ENCODE measurements around the gene OR6Q1.
"Not testable (repeated sequence)": the region's sequence is repeated elsewhere in the genome, so short reads cannot be mapped to it uniquely, and the experiment has no call there.

The OR6Q1 gene, protein sequence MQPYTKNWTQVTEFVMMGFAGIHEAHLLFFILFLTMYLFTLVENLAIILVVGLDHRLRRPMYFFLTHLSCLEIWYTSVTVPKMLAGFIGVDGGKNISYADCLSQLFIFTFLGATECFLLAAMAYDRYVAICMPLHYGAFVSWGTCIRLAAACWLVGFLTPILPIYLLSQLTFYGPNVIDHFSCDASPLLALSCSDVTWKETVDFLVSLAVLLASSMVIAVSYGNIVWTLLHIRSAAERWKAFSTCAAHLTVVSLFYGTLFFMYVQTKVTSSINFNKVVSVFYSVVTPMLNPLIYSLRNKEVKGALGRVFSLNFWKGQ

DNA sequence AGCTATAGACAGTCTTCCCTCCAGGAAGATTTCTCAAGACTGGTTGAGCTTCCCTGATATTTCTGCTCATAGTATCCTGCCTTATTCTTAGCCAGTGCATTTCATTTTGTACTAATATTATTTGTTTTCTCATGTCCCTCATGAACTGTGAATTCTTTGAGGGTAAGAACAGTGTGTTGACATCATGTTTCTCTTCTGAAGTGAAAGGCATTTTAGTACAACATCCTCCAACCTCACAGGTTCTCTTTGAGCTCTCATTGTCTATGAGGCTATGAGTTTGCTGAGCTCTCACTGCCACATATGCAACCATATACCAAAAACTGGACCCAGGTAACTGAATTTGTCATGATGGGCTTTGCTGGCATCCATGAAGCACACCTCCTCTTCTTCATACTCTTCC is at the start of gene OR6Q1:
OR6Q1 (plus strand) TSS at position 301 of the 400 bp plus-strand sequence; CDS start at position 301, 0 bp downstream.
- in situ Hi-C loops (cut with HindIII; ENCODE audit: low sequenced_read_pairs): no loop called here

DNA sequence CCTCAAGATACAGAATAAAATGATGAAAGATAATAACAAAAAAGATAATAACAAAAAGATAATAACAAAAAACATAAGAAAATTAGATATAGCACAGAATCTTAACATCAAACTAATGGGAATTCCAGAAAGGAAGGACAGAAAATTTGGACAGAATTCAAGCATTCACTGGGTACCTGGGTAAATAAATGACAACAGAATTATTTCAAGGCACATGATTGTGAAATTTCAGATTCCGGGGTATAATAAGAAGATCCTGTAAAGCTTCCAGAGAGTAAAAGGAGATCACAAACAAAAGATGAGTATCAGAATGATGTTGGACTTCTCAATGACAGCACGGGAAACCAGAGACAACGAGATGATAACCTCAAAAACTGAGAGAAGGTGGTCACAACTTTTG is 49.2 kb upstream of the OR6Q1 start:
- in situ Hi-C loops (cut with HindIII; ENCODE audit: low sequenced_read_pairs): no loop called here

GRCh38 chr11:57982776-57983175 is 48.0 kb upstream of the OR6Q1 start:
- in situ Hi-C loops (cut with HindIII; ENCODE audit: low sequenced_read_pairs): no loop called here

DNA sequence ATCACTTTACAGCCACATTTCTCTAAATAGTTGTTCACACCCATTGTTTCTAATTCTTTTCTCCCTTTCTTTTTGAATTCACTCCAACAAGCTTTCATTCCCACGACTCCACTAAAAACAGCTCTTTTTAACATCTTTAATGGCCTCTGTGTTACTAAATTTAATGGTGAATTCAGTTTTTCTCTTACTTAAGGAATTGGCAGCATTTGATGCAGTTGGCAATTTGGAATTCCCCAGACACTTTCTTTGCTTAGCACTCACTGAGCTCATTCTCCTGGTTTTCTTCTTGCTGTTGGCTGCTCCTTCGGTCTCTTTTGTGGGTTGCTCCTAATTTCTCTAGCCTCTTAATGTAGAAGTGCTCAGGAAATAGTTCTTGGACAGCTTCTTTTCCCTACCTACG is 47.6 kb upstream of the OR6Q1 start:
- in situ Hi-C loops (cut with HindIII; ENCODE audit: low sequenced_read_pairs): no loop called here

- in situ Hi-C loops (cut with HindIII; ENCODE audit: low sequenced_read_pairs): not testable (repeated sequence)
Observed at GRCh38 chr11:57999523-57999922, 31.2 kb upstream of the OR6Q1 start.

DNA sequence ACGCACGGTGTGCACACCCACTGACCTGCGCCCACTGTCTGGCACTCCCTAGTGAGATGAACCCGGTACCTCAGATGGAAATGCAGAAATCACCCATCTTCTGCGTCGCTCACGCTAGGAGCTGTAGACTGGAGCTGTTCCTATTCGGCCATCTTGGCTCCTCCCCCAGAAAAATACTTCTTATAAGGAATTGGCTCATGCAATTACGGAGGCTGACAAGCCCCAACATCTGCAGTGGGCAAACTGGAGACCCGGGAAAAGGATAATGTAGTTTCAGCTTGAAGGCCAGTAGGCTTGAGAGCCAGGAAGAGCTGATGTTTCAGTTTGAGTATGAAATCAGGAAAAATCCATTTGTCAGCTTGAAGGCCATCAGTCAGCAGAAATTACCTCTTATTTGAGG is 30.7 kb upstream of the OR6Q1 start:
- in situ Hi-C loops (cut with HindIII; ENCODE audit: low sequenced_read_pairs): not testable (repeated sequence)

- in situ Hi-C loops (cut with HindIII; ENCODE audit: low sequenced_read_pairs): no loop called here
Observed at GRCh38 chr11:58000699-58001098, 30.1 kb upstream of the OR6Q1 start.

DNA sequence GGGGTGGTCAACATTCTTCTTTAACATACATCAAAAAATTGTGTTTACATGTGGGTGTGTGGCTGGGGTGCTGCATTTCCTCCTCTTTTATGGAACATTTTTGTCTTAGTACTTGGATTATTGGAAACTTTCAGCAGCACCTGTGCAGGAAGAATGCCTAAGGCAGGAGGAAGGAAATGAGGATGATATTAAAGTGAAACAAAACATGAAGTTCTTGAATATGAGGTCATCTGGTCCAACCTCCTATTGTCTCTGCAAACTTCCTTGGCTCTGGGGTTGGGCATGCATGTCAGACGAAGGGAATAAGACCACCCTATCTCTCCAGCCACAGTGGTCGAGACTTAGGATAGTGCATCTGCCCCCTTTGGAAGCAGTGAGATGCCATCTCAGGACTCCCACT is 27.7 kb upstream of the OR6Q1 start:
- in situ Hi-C loops (cut with HindIII; ENCODE audit: low sequenced_read_pairs): no loop called here

DNA sequence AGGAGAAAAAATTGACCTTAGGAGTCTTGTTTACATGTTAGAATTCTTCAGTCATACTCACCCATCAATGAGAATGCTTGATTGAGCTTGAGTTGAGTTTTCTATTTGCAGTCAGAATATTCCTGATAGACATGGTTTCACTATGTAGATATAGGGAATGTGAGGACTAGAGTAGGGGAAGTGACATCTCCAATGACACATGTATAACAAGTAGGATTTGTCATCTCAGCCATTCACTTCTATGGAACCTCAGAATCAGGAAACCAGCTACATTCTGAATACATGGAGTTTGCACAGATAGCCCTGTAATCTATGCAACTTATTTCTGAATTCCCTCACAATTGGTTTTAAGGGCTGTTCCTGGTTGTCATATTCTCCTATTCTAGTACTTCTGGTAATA is 27.2 kb upstream of the OR6Q1 start:
- in situ Hi-C loops (cut with HindIII; ENCODE audit: low sequenced_read_pairs): no loop called here

GRCh38 chr11:58004664-58005063 is 26.1 kb upstream of the OR6Q1 start:
- in situ Hi-C loops (cut with HindIII; ENCODE audit: low sequenced_read_pairs): no loop called here

DNA sequence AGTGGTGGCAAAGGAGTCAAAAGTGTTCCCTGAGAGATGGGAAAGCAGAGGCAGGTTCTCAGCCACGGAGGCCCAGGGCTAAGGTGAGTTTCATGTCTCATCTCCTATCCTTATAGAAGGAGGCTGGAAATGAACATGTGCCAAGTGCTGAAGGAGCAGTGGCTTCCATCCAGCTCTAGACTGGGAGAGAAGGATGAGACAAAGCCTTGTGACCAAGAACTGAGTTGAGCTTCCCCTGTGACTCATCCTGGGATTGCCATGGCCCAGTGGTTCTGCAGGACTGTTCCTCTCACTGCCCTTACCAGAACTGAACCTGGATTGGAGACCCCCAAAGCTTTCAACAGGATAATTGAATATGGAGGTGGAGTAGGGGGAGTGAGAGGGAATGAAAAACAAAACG is 23.8 kb upstream of the OR6Q1 start:
- in situ Hi-C loops (cut with HindIII; ENCODE audit: low sequenced_read_pairs): no loop called here

GRCh38 chr11:58011771-58012170 is 19.0 kb upstream of the OR6Q1 start:
- in situ Hi-C loops (cut with HindIII; ENCODE audit: low sequenced_read_pairs): no loop called here

- in situ Hi-C loops (cut with HindIII; ENCODE audit: low sequenced_read_pairs): no loop called here
Observed at GRCh38 chr11:58023435-58023931, 7.3 kb upstream of the OR6Q1 start, which contains the start of gene OR9Q1. OR9Q1 (plus strand) TSS chr11:58023881; CDS start chr11:58179445, 155,564 bp downstream.

- in situ Hi-C loops (cut with HindIII; ENCODE audit: low sequenced_read_pairs): no loop called here
Observed at GRCh38 chr11:58024601-58025091, 6.1 kb upstream of the OR6Q1 start.

DNA sequence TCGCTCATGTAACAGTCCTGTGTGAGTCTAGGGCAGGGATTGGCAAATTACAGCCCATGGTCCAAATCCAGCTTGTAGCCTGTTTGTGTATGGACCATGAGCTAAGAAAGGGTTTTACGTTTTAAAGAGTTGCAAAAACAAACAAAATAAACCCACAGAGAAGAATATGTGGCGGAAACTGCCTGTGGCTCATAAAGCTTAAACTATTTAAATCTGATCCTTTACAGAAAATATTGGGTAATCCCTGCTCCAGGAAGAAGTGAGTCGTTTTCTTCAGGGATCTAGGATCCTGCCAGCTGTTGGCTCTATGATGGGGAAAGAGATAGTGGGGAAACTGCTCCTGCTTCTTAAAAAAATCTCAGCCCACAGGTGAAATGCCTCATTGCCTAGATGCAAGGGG is 3.4 kb upstream of the OR6Q1 start:
- in situ Hi-C loops (cut with HindIII; ENCODE audit: low sequenced_read_pairs): no loop called here

GRCh38 chr11:58028687-58029411 is 1.9 kb upstream of the OR6Q1 start:
- in situ Hi-C loops (cut with HindIII; ENCODE audit: low sequenced_read_pairs): no loop called here

- in situ Hi-C loops (cut with HindIII; ENCODE audit: low sequenced_read_pairs): no loop called here
Observed at GRCh38 chr11:58034471-58034870, 3.7 kb downstream of the OR6Q1 start.

DNA sequence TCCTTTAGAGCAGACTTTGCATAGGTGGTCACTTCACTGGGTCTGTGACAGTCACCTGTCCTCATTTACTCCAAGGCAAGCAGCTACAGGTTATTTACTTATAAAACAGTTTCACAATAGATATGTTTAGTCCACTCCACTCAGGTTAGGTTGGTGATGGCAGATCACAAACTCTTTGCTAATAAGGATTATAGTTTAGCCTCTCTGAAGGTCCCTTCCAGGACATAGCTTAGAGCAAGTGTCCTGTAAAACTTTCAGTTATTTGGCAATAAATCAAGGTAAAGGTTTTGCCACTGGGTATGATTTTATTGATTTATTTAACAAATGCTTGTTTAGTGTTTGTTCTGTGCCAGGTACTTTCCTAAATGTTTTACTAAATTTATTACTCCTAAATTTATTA is 8.8 kb downstream of the OR6Q1 start:
- in situ Hi-C loops (cut with HindIII; ENCODE audit: low sequenced_read_pairs): no loop called here

DNA sequence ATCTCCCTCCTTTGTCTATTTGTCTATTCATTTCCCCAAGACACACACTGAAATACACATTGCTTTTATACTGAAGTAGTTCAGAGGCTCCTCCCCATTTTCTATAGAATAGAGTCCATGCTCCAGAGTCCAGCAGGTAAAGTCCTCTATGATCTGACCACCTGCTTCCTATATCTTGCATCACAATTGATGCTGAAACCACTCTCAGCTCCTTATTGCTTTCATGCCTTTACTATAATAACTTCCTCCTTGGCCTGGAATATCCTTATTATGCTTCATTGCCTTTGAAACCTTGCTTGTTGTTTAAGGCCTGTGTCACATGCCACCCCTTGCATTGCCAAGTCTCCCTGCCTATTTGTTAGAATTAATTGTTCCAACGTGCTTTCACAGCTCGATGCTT is 12.6 kb downstream of the OR6Q1 start:
- in situ Hi-C loops (cut with HindIII; ENCODE audit: low sequenced_read_pairs): no loop called here

DNA sequence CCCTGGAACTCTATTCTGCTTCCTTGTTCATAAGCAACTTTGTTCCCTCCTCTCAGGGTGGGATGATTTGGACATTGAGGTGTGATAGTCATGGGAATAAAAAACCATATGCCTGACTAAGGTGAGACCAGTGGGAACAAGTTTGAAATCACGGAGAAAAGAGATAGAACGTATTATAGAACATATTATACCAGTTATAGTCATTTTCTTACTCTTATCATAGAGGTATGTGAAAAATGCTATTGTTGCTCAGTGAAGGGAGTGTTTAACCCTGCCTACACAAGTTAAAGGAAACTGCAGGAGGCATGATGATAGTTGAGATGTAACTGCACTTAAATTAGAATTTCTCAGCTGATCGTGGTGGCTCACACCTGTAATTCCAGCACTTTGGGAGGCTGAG is 15.5 kb downstream of the OR6Q1 start:
- in situ Hi-C loops (cut with HindIII; ENCODE audit: low sequenced_read_pairs): no loop called here

DNA sequence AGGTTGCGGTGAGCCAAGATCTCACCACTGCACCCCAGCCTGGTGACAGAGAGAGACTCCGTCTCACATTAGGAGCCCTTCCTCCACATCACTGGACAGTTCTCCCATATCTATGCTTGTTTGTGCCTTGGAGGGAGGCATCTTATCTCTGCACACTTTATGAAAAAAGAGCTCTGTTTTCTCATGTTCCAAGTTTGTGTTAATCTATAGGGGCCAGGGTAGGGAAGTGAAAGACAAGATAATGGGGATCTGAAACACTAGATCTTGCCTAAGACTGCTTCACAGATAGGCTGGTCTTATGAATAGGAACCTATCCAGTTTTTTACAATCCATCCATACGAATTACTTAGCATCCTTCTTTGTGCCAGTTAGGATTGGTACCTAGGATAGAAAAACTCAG is 17.1 kb downstream of the OR6Q1 start:
- in situ Hi-C loops (cut with HindIII; ENCODE audit: low sequenced_read_pairs): no loop called here

- in situ Hi-C loops (cut with HindIII; ENCODE audit: low sequenced_read_pairs): no loop called here
Observed at GRCh38 chr11:58055806-58056401, 25.2 kb downstream of the OR6Q1 start.

All from DLD1 (cell line).